GM12875 (cell line): ENCODE results near the gene MYO18B.

ENCODE experiments used
- H3K4me3 ChIP-seq: one replicate; pipeline ENCODE4 v1.5.1; 2011; ENCODE audit warnings: low read depth, low read length, control low read depth
- TF ChIP-seq, protein P1 (sequence below): IDR thresholded peaks from 2 replicates; pipeline ENCODE4 v1.5.1; 2011; ENCODE audit warnings: low read depth, mild to moderate bottlenecking, control low read depth, inconsistent platforms, low read length, moderate library complexity, borderline replicate concordance; ENCODE audit not compliant: insufficient read depth

MYO18B gene

DNA sequence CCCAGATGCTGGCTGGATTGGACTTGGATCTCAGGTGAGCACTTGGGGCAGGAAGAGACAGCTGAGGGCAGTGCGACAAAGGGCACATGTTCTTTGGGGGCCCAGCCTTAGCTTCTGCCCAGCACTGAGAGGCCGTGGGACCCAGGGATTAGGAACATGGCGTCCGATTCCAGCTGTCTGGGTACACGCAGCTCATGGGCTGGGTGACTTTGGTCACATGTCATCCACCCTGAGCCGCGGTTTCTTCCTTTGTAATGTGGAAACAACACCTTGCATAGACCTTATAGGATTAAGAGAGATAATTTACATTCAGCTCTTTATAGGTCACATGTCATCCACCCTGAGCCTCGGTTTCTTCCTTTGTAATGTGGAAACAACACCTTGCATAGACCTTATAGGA lies 39.8 kb downstream of the MYO18B start:
- no peak overlapping the region for H3K4me3 ChIP-seq
- TF ChIP-seq, protein P1, sequence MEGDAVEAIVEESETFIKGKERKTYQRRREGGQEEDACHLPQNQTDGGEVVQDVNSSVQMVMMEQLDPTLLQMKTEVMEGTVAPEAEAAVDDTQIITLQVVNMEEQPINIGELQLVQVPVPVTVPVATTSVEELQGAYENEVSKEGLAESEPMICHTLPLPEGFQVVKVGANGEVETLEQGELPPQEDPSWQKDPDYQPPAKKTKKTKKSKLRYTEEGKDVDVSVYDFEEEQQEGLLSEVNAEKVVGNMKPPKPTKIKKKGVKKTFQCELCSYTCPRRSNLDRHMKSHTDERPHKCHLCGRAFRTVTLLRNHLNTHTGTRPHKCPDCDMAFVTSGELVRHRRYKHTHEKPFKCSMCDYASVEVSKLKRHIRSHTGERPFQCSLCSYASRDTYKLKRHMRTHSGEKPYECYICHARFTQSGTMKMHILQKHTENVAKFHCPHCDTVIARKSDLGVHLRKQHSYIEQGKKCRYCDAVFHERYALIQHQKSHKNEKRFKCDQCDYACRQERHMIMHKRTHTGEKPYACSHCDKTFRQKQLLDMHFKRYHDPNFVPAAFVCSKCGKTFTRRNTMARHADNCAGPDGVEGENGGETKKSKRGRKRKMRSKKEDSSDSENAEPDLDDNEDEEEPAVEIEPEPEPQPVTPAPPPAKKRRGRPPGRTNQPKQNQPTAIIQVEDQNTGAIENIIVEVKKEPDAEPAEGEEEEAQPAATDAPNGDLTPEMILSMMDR: no peak

DNA sequence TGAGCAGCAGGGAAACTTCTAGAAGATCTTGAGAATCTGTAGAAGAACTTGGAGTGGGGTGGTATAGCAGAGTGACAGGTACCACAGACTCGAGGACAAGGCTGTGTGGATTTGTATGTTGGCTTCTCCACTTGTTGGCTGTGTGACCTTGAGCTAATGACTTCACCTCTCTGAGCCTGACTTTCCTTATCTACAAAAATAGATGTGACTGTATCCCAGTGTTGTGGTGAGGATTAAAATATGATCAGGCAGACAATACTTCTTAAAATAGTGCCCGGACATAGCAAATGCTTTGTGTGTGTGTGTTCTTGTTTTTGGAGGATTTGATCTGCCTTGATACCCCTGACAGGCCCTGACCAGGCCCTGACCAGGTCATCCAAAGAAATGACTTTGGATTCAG lies 40.8 kb downstream of the MYO18B start:
- TF ChIP-seq, protein P1: no peak

DNA sequence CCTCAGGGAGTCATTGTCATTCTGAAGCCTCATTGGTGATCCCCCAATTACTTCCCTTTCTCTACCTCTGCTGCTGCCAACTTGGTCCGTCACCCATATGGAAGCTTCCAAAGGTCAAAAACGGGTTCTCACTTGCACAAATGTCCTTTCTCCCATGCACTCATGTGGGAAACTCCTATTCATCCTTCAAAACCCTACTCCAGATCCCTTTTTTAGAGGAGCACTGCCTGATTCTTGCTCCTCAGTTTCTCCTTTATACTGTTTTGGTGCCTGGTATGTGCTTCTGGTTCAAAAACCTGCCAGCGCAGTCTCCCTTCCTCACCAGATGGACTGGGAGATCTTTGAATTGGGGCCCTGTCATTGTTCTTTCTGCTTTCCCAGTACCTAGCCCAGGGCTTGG lies 41.9 kb downstream of the MYO18B start:
- H3K4me3 ChIP-seq: no peak overlapping the region
- TF ChIP-seq, protein P1: no peak

More for the DNA sequence above, 40.8 kb downstream of the MYO18B start:
- H3K4me3 ChIP-seq: no peak overlapping the region

DNA sequence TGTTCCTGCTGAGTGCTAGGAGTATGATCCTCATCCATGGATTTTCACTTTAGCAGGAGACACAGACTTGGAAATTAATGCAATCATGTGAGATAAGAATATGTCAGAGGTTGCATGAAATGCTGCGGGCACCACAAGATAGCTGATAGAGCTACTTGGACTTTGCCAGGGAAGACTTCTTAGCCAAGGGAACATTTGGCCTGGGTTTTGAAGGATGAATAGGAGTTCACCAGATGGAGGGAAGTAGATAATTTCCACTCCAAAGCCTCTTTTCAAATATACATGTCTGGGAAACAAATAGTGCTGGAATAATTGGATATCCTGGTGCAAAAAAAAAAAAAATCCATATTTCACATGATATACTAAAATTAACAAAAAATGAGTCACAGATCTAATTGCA lies 44.2 kb downstream of the MYO18B start:
- H3K4me3 ChIP-seq: no peak overlapping the region

DNA sequence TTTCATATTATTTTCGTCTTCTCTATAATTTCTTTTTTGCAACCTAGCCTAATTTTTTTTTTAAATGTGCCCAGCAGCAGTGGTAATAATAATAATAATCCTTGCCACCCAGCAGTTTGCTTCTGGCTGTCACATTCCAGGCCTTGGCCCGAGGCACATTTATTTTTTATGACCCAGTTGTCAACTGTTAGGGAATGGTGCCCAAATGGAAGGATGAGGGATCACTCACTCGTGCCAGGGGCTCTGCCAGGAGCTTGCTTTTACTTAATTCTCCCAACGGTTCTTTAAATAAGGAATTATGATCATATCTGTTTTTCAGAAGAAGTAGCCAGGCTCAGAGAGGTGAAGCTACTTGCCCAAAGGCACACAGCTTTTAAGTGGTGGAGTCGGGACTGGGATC lies 49.6 kb downstream of the MYO18B start:
- TF ChIP-seq, protein P1: no peak
- H3K4me3 ChIP-seq: no peak overlapping the region

More for the DNA sequence above, 44.2 kb downstream of the MYO18B start:
- TF ChIP-seq, protein P1: no peak

DNA sequence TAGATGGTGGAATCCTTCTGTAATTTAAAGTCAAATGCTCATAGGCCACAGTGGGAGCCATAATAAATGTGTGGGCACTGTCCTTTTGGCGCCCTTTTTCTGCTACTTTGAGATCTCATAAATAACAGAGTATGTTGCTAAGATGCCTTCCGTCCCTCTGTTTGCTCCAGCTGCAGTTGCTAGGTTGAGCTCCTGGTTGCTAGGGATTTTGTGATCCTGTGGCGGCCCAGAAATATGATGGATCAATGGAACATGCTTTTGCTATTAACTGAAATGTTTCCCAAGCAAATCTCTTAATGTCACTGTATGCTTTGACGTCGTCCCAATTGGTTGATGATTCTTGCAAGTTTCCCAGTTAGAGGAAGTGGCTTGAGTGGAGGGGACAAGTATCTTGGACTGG lies 53.5 kb downstream of the MYO18B start:
- TF ChIP-seq, protein P1: no peak
- no peak overlapping the region for H3K4me3 ChIP-seq

DNA sequence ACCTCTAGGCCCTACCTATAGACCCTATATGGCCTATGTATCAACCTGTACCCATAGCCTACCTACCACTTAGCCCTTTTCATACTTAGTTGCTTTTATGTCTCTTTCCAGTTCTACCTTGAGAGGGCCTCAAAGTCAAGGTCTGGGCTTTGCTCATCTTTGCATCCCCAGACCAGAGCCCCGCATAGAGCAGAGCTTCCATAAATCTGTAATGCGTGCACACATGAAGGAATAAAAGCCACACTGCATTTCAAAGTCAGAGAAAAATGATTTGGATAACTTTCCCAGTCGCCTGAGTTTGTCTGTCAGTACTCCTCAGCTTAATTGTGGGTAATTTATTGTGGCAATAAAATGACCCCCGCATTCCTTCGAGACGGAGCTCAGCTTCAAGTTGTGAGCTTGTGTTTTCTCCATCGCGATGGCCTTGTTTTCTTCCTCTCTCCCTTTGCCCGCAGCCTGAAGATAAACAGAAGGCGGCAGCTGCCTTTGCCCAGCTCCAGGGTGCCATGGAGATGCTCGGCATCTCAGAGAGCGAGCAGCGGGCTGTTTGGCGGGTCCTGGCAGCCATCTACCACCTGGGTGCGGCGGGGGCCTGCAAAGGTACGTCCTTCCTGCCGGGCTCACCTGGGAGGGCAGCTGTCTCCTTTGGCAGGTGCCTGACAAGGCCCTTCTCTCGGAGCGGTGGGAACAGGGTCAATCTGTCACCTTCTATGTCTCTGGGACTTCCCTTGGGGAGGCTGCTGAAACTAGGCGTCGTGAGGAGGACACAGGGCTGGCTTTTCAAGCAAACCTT lies 55.7 kb downstream of the MYO18B start:
- H3K4me3 ChIP-seq: no peak overlapping the region
- TF ChIP-seq, protein P1: no peak
